ENCODE data around the gene SART3.

The SART3 gene

DNA sequence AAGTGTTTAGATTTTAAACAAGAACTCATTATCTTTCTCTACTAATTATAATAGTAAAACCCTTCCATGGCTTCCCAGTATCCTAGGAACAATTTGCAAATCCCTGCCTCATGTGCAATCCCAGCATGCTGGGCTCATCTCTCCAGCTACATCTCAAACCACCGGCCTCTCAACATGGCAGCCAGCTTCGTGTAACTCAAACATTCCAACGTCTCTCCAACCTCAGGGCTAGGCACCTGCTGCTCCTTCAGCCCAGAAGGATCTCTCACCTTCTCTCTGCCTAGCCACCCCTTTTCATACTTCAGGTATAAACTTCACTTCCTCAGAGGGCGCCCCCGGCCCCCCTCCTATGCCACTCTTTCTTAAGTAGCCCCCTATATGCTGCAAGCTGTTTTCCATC is 7.2 kb downstream of the SART3 start:
- TF ChIP-seq CTCF (IDR thresholded peaks at IDR 0.05; ENCODE audit: low read depth, low read length): no peak
- Histone ChIP-seq H3K4me3 (ENCODE audit: low read depth, low read length) (no peak overlapping the region), H3K9me3 (no peaks in the 10 kb centered on the region), H3K27me3 (no peaks in the 10 kb centered on the region), H3K36me3 (peaks cover 30% of the 10 kb centered on the region), H3K4me1 (no peaks in the 10 kb centered on the region)
- DNase-seq: no peak

DNA sequence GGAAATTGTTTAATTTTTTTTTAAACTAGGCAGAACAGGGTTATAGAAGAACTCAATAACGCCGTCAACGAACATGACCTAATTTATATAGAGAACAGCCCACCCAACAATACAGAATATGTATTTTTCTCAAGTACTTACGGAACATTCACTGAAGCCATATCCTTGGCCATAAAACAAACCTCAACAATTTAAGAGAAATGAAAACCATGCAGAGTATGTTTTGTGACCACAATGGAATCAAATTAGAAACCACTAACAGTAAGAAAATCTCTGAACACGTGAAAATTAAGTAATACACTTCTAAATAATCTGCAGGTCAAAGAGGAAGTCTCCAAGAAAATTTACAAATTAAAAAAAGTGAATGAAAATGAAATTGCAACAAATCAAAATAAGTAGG is 9.4 kb downstream of the SART3 start:
- Histone ChIP-seq H3K4me1 (no peaks in the 10 kb centered on the region), H3K9me3 (no peaks in the 10 kb centered on the region), H3K36me3 (peaks cover 44% of the 10 kb centered on the region), H3K27me3 (no peaks in the 10 kb centered on the region), H3K4me3 (ENCODE audit: low read depth, low read length) (no peak overlapping the region)
- DNase-seq: no peak
- no peak for TF ChIP-seq CTCF (IDR thresholded peaks at IDR 0.05; ENCODE audit: low read depth, low read length)

DNA sequence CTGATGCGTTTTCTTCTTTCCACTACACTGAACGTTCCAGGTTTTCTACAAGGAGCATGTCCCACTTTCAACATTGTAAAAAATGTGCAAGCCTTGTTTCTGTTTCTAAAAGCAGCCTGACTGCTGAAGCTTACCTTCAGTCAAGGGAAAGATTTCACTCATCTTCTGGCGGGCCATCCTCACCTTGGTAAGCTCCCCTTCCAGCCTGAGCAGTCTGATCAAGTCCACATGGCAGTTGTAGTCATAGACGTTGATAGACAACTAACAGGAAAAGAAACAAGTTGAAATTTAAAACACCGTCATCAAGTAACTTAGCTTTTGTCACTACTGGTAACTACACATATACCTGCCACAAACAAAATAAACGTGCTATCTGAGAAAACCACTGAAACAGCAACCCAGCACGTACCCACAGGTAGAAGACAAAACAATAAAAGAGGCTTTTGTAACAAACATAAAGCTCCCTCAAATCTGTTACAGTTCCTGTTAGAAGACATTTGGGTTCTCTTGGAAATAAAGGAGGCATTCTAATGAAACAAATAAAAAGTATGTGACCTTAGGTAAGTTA is 11.9 kb downstream of the SART3 start:
- Histone ChIP-seq H3K9me3 (no peaks in the 10 kb centered on the region), H3K27me3 (no peaks in the 10 kb centered on the region), H3K4me3 (ENCODE audit: low read depth, low read length) (no peak overlapping the region), H3K36me3 (peaks cover 56% of the 10 kb centered on the region), H3K4me1 (no peaks in the 10 kb centered on the region)
- TF ChIP-seq CTCF (IDR thresholded peaks at IDR 0.05; ENCODE audit: low read depth, low read length): no peak
- DNase-seq: no peak

DNA sequence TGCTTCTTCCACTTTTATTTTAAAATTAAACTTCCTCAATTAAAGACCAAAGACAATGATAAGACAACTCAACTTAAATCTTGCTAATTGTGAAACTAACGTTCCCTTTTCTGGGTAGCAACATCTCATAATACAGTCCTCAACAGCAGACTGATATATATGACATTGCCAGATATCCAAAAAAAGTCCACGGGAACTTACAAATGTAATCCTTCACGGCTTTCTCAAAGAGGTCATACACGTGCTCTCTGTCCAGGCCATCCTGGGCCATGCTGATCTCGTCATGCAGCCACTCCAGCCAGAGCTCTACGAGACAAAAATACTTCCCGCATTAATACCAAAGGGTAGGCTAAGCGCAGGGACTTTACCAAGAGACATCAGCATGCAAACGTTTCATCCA is 13.3 kb downstream of the SART3 start:
- H3K36me3 ChIP-seq: peaks cover 69% of the 10 kb centered on the region
- DNase-seq: no peak

DNA sequence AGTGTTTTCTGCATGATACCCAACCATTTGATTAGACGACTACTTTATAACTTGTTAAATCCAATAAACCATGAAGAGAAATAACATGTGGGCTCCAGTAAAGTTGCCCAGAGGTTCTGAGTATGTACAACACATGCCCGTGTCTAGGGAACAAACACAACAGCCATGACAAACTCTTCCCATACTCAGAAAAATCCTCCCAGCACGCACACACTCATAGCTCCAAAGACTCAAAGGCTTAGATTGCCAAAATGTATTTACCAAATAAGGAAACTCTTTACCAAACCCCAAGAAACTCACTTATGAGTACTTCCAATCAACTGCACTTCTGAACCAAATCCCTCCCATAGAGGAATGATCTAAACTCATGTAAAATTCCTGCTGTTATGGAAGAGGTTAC is 17.3 kb downstream of the SART3 start:
- no peak for TF ChIP-seq CTCF (IDR thresholded peaks at IDR 0.05; ENCODE audit: low read depth, low read length)
- peaks cover 66% of the 10 kb centered on the region for H3K36me3 ChIP-seq
- H3K27me3 ChIP-seq: no peaks in the 10 kb centered on the region

More for the DNA sequence above, 13.3 kb downstream of the SART3 start:
- no peak for TF ChIP-seq CTCF (IDR thresholded peaks at IDR 0.05; ENCODE audit: low read depth, low read length)
- Histone ChIP-seq H3K4me1 (no peaks in the 10 kb centered on the region), H3K4me3 (ENCODE audit: low read depth, low read length) (no peak overlapping the region), H3K9me3 (no peaks in the 10 kb centered on the region), H3K27me3 (no peaks in the 10 kb centered on the region)

GRCh38 chr12:108542320-108542719 is 18.7 kb downstream of the SART3 start:
- TF ChIP-seq CTCF (IDR thresholded peaks at IDR 0.05; ENCODE audit: low read depth, low read length): no peak
- H3K9me3 ChIP-seq: no peaks in the 10 kb centered on the region
- H3K36me3 ChIP-seq: peaks cover 67% of the 10 kb centered on the region
- H3K4me1 ChIP-seq: no peaks in the 10 kb centered on the region
- H3K4me3 ChIP-seq (ENCODE audit: low read depth, low read length): no peak overlapping the region
- H3K27me3 ChIP-seq: no peaks in the 10 kb centered on the region
- DNase-seq: no peak

More for the DNA sequence above, 17.3 kb downstream of the SART3 start:
- no peaks in the 10 kb centered on the region for H3K4me1 ChIP-seq
- H3K4me3 ChIP-seq (ENCODE audit: low read depth, low read length): no peak overlapping the region
- DNase-seq: no peak
- no peaks in the 10 kb centered on the region for H3K9me3 ChIP-seq
